ENCODE data around the gene B4GALT6.

B4GALT6 gene

GRCh38 chr18:31631526-31631925 lies 52.9 kb downstream of the B4GALT6 start:
- DNase-seq (ENCODE audit: low read depth) = no peak

- DNase-seq (ENCODE audit: low read depth) = no peak
Measured at GRCh38 chr18:31630549-31630948, 53.8 kb downstream of the B4GALT6 start.

- no peak for DNase-seq (ENCODE audit: low read depth)
Measured at GRCh38 chr18:31626409-31626808, 58.0 kb downstream of the B4GALT6 start.

- peak; percentile 4 for DNase-seq (ENCODE audit: low read depth)
Measured at GRCh38 chr18:31624892-31625640, 59.3 kb downstream of the B4GALT6 start.

GRCh38 chr18:31619291-31619690 lies 65.1 kb downstream of the B4GALT6 start:
- DNase-seq (ENCODE audit: low read depth) = no peak

GRCh38 chr18:31618801-31619200 lies 65.6 kb downstream of the B4GALT6 start:
- no peak for DNase-seq (ENCODE audit: low read depth)

- no peak for DNase-seq (ENCODE audit: low read depth)
Measured at GRCh38 chr18:31617031-31617717, 67.2 kb downstream of the B4GALT6 start.

GRCh38 chr18:31616586-31616985 lies 67.8 kb downstream of the B4GALT6 start:
- no peak for DNase-seq (ENCODE audit: low read depth)

GRCh38 chr18:31614044-31614443 lies 70.3 kb downstream of the B4GALT6 start:
- DNase-seq (ENCODE audit: low read depth) = no peak

- DNase-seq (ENCODE audit: low read depth) = no peak
Measured at GRCh38 chr18:31612124-31612523, 72.3 kb downstream of the B4GALT6 start.

- no peak for DNase-seq (ENCODE audit: low read depth)
Measured at GRCh38 chr18:31611511-31611910, 72.9 kb downstream of the B4GALT6 start.

- no peak for DNase-seq (ENCODE audit: low read depth)
Measured at GRCh38 chr18:31610286-31611205, 73.8 kb downstream of the B4GALT6 start.

- DNase-seq (ENCODE audit: low read depth) = no peak
Measured at GRCh38 chr18:31609886-31610285, 74.5 kb downstream of the B4GALT6 start.

GRCh38 chr18:31607384-31607783 lies 77.0 kb downstream of the B4GALT6 start:
- DNase-seq (ENCODE audit: low read depth) = no peak

- no peak for DNase-seq (ENCODE audit: low read depth)
Measured at GRCh38 chr18:31606265-31606664, 78.1 kb downstream of the B4GALT6 start.

GRCh38 chr18:31603315-31603714 lies 81.1 kb downstream of the B4GALT6 start:
- no peak for DNase-seq (ENCODE audit: low read depth)

- DNase-seq (ENCODE audit: low read depth) = no peak
Measured at GRCh38 chr18:31598021-31598805, 86.2 kb downstream of the B4GALT6 start.

- DNase-seq (ENCODE audit: low read depth) = no peak
Measured at GRCh38 chr18:31596081-31596872, 88.1 kb downstream of the B4GALT6 start.

GRCh38 chr18:31595121-31595771 lies 89.1 kb downstream of the B4GALT6 start:
- no peak for DNase-seq (ENCODE audit: low read depth)

- no peak for DNase-seq (ENCODE audit: low read depth)
Measured at GRCh38 chr18:31592506-31593157, 91.7 kb downstream of the B4GALT6 start.
